CD4-positive, alpha-beta T cell treated with Interleukin-1 beta for 1 hour (primary cell): ENCODE results near the gene ORAI2.
"Not testable (repeated sequence)": the region's sequence is repeated elsewhere in the genome, so short reads cannot be mapped to it uniquely, and the experiment has no call there.

Experiments used
- DNase-seq, 2 donors: peaks; one replicate each; pipeline ENCODE4 v3.0.0-alpha.2; 2020 to 2022

ORAI2 gene

DNA sequence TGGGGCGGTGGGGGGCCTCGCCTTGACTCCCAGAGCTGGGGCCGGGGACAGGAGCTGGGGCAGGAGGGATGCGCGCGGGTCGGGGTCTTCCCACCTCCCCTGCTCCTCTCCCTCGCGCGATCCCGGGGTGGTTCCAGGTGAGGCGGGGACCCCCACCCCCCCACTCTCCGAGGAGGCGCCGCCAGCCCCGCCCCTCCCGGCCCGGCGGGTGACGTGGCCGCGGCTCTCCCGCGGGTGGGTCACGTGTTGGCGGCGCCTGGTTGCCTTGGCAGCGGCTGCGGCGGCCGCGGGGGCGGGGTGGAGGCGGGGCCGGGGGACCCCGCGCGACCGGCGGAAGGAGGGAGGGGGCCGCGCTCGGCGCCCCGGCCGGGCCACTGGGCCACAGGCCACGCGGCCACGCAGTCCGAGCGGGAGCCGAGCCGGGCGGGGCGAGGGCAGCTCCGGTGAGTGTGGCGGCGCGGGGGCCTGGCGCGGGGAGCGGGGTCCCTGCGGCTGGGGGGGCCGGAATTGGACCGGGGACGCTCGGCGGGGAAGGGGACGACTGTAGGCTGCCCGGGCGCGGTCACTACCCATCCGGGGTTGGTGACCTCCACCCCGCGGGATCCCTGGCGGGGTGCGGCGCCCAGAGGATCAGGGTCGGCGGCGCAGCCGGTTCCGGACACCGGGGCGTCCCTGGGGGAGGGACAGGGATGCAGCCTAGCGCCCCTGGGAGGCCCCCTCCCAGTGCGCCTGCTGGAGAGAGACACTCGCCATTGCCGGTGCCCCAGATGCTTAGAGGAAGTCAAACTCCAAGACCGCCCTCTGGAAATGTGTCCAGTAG, at the start of gene ORAI2:
Gene ORAI2 (plus strand): TSS at position 357 of the 820 bp plus-strand sequence. CDS start 5,382 bp downstream, outside the sequence.
- peak; percentile 90 to 91 for DNase-seq

- no peak for DNase-seq
These were observed 46.3 kb upstream of the ORAI2 start for GRCh38 chr7:102387064-102387463.

GRCh38 chr7:102389810-102390209, 43.6 kb upstream of the ORAI2 start:
- no peak for DNase-seq

DNA sequence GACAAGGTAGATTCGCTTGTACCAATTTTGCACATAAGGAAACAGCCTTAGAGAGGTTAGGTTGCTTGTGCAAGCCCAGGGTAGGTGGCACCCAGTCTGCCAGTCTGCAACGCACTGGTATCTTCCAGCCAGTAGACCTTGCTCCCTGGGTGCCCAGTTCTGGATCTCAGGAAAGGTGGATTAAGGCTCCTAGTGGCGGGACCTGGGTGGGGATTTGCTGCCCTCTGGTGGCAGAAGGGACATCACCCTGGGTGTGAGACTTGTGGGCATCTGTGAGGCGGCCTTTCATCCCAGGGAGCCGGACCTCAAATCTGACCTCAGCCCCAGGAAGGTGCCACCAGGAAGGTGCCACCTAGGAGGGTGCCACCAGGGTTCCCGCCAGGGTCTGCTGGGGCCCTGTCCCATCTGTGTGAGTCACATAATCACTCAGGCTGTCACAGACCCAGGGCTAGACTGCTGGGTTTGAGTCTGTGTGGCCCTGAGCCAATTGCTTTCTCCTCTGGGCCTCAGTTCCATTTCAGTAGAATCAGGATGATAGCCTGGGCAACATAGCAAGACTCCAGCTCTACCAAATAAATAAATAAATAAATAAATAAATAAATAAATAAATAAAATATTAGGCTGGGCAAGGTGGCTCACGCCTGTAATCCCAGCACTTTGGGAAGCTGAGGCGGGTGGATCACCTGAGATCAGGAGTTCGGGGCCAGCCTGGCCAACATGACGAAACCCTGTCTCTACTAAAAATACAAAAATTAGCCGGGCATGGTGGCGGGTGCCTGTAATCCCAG, 42.5 kb upstream of the ORAI2 start:
- DNase-seq: peak; percentile 68 to 71

GRCh38 chr7:102392330-102392729, 41.0 kb upstream of the ORAI2 start:
- no peak for DNase-seq

GRCh38 chr7:102393467-102393866, 39.9 kb upstream of the ORAI2 start:
- no peak for DNase-seq

DNA sequence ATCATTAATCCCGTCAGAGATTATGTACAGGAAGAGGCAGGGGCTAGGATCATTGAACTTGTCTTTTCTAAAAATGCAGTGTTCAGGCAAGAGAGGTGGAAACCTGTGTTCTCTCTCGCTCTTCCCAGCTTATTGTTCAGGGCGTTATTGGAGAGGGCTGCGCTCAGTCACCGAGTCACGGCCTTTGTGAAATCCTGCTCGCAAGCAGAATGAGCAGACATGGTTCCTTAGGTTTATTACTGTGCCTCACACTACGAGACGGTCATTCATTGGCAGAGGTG, 37.8 kb upstream of the ORAI2 start:
- no peak for DNase-seq

GRCh38 chr7:102395873-102396709, 37.3 kb upstream of the ORAI2 start, which contains the start of gene PRKRIP1:
Gene PRKRIP1, plus strand, starts transcription at chr7:102396363. Its CDS starts 49 bp downstream, at chr7:102396412.
- DNase-seq: peak; percentile 91 to 93

GRCh38 chr7:102396710-102397019, 36.7 kb upstream of the ORAI2 start:
- no peak for DNase-seq

DNA sequence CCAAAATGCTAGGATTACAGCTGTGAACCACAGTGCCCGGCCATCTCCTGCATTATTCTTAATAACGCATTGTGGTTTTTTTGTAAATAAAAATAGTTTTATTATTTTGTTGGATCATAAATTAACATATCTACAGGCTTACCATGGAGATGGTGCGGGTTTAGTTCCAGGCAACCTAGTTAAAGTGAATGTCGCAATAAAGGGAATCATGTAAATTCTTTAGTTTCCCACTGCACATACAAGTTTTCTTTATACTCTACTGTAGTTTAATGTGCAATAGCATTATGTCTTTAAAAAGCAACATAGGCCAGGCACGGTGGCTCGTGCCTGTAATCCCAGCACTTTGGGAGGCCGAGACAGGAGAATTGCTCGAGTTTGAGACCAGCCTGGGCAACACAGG, 34.8 kb upstream of the ORAI2 start:
- DNase-seq: no peak

DNA sequence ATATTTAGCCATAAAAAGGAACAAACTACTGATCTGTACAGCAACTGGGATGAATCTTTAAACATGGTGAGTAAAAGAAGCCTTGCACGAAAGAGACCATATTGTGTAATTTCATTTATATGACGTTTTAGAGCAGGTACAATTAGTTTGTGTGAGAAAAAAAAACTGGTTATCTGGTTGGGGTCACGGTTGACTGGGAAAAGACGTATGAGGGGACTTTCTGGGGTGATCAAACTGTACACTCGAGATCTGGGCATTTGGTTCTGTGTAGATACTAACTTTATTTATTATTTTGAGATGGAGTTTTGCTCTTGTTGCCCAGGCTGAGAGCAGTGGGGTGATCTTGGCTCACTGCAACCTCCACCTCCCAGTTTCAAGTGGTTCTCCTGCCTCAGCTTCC, 33.0 kb upstream of the ORAI2 start:
- DNase-seq: no peak

DNA sequence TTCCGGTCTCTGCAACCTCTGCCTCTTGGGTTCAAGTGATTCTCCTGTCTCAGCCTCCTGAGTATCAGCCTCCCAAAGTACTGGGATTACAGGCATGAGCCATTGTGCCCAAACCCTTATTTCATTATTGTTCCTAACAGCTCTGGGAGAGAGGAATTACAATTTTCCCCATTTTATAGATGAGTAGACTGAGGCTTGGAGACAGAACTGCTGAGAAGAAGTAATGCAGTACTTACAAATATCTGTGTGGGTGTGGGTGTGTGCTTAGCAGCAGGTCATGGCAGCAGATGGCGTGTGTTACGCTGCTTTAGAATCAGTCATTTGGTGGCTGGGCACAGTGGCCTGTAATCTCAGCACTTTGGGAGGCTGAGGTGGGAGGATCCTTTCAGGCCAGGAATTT, 29.8 kb upstream of the ORAI2 start:
- DNase-seq: no peak

DNA sequence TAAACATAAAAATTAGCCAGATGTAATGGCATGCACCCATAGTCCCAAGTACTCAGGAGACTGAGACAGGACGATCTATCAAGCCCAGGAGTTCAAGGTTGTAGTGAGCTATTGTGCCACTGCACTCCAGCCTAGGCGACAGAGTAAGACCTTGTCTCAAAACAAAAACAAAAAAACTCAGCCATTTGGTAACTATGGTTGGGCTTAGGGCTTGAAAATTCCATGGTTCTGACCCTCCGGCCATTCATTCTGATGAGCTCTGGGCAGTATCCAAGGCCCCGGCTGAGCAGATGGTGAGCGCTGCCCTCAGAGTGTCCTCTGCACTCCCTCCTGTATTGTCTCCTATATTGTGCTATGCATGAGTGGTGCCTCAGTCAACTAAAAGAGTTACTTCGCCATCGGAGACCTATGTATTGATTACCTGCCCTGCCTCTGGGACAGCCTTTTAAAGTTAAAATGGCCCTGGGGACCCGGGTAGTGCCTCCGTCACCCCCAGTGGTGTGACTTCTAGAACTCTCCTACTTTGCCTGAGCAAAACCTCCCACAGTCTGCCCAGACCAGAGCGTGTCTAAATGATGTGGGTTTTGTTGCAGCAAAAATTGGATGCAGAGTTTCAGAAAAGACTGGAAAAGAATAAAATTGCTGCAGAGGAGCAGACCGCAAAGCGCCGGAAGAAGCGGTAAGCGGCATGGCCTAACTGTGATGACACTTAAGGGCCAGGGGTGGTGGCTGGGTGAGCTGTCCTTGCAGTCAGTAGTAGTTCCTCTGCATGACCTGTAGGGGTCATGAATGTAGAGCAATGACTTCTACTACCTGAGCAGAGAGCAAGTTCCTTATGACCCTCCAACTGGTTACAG, 29.1 kb upstream of the ORAI2 start:
- DNase-seq: peak; percentile 68 to 76

DNA sequence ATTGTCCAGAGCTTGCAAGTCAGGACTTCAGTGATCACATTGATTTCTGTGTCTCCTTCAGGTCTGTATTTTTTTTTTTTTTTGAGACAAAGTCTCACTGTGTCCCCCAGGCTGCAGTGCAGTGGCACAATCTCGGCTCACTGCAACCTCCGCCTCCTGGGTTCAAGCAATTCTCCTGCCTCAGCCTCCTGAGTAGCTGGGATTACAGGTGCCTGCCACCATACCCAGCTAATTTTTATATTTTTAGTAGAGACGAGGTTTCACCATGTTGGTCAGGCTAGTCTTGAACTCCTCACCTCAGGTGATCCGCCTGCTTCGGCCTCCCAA, 28.6 kb upstream of the ORAI2 start:
- DNase-seq: not testable (repeated sequence)

DNA sequence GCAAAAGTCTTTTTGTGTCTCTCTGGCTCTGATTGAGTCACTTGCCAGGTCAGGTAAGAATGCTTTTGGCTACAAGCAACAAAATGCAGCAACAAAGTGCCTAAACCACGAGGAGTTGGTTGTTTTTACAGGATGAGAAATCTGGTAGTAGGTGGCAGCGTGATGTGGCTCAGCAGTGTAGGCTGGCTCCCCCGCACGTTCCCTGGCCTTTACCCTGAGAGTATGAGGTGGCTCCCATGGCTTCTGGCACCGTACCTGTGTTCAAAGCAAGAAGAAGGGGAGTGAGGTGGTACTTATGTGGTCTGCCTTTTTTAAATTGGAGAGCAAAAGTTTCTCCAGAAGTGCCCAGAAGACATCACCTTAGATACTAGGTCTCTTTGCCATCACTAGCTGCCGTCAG, 25.5 kb upstream of the ORAI2 start:
- no peak for DNase-seq

GRCh38 chr7:102408530-102408929, 24.8 kb upstream of the ORAI2 start:
- peak in 1 of 2 donors; percentile 34 for DNase-seq

DNA sequence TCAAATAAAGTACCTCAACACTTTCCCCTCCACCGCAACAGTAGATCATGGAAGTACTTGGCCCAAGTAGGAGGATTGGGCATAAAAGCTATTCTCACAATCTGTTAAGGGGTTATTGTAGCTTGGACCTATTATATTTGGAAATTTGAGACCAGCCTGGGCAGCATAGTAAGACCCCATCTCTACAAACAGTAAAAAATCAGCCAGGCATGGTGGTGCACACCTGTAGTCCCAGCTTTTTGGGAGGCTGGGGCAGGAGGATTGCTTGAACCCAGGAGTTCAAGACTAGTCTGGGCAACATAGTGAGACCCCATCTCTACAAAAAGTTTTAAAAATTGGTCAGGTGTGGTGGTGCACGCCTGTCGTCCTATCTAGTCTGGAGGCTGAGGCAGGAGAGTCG, 24.0 kb upstream of the ORAI2 start:
- DNase-seq: no peak

- DNase-seq: no peak
These were observed 23.3 kb upstream of the ORAI2 start for GRCh38 chr7:102410123-102410522.

DNA sequence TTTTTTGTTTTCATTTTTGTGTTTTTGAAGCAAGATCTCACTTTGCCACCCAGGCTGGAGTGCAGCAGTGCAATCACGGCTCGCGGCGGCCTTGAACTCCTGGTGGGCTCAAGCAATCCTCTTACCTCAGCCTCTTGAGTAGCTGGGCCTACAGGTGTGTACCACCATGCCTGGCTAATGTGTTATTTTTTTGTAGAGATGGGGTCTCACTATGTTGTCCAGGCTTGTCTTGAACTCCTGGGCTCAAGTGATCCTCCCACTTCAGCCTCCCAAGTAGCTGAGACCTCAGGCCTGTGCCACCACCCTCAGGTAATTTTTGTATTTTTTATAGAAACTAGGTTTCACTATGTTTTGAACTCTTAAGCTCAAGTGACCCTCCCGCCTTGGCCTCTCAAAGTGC, 22.5 kb upstream of the ORAI2 start:
- DNase-seq: no peak

GRCh38 chr7:102412548-102412947, 20.8 kb upstream of the ORAI2 start:
- DNase-seq: peak; percentile 50 to 52

- no peak for DNase-seq
These were observed 20.3 kb upstream of the ORAI2 start for GRCh38 chr7:102413091-102413490.

GRCh38 chr7:102413611-102414010, 19.8 kb upstream of the ORAI2 start:
- DNase-seq: no peak
